ENCODE data around the gene HS3ST3B1.

HS3ST3B1 gene

DNA sequence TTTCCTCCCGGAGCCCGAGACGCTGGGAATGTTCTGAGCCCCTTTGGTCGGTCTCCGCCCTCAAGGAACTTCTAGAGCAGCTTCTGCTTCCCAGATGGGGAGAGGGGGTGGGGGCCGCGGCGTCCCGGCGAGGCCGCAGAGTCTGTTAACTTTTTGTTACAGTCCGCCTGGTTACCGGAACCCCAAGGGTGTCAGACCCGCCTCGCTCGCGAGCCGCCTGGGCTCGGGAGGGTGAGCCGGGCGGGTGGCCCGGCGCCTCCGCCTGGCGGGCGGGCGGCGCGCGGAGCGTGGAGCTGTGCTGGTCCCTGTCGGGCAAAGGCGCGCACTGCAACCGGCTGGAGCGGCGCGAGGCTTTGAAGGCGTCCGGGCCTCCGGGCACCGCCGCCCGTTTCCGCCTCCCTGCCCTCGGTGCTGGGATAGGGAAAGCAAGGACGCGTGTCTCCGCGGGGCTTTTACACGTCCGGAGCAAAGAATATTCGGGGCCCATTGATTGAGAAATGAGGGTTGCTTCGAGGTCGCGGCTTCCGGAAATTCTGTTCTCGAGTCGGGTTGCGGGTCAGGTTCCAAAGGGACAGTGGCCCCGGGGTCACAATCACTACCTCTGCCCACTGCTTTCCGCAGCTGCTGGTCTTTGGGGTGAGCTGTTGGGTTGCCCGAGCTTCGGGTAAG lies 1.7 kb downstream of the HS3ST3B1 start (continued):
- TF ChIP-seq, protein P1, sequence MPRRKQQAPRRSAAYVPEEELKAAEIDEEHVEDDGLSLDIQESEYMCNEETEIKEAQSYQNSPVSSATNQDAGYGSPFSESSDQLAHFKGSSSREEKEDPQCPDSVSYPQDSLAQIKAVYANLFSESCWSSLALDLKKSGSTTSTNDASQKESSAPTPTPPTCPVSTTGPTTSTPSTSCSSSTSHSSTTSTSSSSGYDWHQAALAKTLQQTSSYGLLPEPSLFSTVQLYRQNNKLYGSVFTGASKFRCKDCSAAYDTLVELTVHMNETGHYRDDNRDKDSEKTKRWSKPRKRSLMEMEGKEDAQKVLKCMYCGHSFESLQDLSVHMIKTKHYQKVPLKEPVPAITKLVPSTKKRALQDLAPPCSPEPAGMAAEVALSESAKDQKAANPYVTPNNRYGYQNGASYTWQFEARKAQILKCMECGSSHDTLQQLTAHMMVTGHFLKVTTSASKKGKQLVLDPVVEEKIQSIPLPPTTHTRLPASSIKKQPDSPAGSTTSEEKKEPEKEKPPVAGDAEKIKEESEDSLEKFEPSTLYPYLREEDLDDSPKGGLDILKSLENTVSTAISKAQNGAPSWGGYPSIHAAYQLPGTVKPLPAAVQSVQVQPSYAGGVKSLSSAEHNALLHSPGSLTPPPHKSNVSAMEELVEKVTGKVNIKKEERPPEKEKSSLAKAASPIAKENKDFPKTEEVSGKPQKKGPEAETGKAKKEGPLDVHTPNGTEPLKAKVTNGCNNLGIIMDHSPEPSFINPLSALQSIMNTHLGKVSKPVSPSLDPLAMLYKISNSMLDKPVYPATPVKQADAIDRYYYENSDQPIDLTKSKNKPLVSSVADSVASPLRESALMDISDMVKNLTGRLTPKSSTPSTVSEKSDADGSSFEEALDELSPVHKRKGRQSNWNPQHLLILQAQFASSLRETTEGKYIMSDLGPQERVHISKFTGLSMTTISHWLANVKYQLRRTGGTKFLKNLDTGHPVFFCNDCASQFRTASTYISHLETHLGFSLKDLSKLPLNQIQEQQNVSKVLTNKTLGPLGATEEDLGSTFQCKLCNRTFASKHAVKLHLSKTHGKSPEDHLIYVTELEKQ (tag by site-specific recombination; IDR thresholded peaks at IDR 0.05; ENCODE audit: borderline replicate concordance), result no peak
- TF ChIP-seq ZNF311 (tag by site-specific recombination; IDR thresholded peaks at IDR 0.05; ENCODE audit: borderline replicate concordance) (no peak), ZNF169 (tag by site-specific recombination; IDR thresholded peaks at IDR 0.05) (no peak), ZNF223 (tag by site-specific recombination; IDR thresholded peaks at IDR 0.05) (no peak), ZNF623 (tag by site-specific recombination; IDR thresholded peaks at IDR 0.05) (no peak), ZNF121 (tag by site-specific recombination; IDR thresholded peaks at IDR 0.05) (no peak), ZNF391 (tag by site-specific recombination; IDR thresholded peaks at IDR 0.05; ENCODE audit: borderline replicate concordance, low read depth) (no peak), ZNF214 (tag by site-specific recombination; IDR thresholded peaks at IDR 0.05; ENCODE audit: borderline replicate concordance) (no peak), YY2 (tag by site-specific recombination; IDR thresholded peaks at IDR 0.05) (no peak), ZNF221 (tag by site-specific recombination; IDR thresholded peaks at IDR 0.05; ENCODE audit: borderline replicate concordance) (no peak)
- TF ChIP-seq, protein P2, sequence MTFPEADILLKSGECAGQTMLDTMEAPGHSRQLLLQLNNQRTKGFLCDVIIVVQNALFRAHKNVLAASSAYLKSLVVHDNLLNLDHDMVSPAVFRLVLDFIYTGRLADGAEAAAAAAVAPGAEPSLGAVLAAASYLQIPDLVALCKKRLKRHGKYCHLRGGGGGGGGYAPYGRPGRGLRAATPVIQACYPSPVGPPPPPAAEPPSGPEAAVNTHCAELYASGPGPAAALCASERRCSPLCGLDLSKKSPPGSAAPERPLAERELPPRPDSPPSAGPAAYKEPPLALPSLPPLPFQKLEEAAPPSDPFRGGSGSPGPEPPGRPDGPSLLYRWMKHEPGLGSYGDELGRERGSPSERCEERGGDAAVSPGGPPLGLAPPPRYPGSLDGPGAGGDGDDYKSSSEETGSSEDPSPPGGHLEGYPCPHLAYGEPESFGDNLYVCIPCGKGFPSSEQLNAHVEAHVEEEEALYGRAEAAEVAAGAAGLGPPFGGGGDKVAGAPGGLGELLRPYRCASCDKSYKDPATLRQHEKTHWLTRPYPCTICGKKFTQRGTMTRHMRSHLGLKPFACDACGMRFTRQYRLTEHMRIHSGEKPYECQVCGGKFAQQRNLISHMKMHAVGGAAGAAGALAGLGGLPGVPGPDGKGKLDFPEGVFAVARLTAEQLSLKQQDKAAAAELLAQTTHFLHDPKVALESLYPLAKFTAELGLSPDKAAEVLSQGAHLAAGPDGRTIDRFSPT (tag by site-specific recombination; IDR thresholded peaks at IDR 0.05), result peak; percentile 57
- TF ChIP-seq, protein P3, sequence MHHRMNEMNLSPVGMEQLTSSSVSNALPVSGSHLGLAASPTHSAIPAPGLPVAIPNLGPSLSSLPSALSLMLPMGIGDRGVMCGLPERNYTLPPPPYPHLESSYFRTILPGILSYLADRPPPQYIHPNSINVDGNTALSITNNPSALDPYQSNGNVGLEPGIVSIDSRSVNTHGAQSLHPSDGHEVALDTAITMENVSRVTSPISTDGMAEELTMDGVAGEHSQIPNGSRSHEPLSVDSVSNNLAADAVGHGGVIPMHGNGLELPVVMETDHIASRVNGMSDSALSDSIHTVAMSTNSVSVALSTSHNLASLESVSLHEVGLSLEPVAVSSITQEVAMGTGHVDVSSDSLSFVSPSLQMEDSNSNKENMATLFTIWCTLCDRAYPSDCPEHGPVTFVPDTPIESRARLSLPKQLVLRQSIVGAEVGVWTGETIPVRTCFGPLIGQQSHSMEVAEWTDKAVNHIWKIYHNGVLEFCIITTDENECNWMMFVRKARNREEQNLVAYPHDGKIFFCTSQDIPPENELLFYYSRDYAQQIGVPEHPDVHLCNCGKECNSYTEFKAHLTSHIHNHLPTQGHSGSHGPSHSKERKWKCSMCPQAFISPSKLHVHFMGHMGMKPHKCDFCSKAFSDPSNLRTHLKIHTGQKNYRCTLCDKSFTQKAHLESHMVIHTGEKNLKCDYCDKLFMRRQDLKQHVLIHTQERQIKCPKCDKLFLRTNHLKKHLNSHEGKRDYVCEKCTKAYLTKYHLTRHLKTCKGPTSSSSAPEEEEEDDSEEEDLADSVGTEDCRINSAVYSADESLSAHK (tag by site-specific recombination; IDR thresholded peaks at IDR 0.05), result no peak
- TF ChIP-seq, protein P4, sequence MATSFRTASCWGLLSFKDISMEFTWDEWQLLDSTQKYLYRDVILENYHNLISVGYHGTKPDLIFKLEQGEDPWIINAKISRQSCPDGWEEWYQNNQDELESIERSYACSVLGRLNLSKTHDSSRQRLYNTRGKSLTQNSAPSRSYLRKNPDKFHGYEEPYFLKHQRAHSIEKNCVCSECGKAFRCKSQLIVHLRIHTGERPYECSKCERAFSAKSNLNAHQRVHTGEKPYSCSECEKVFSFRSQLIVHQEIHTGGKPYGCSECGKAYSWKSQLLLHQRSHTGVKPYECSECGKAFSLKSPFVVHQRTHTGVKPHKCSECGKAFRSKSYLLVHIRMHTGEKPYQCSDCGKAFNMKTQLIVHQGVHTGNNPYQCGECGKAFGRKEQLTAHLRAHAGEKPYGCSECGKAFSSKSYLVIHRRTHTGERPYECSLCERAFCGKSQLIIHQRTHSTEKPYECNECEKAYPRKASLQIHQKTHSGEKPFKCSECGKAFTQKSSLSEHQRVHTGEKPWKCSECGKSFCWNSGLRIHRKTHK (tag by site-specific recombination; IDR thresholded peaks at IDR 0.05), result no peak
- TF ChIP-seq, protein P5, sequence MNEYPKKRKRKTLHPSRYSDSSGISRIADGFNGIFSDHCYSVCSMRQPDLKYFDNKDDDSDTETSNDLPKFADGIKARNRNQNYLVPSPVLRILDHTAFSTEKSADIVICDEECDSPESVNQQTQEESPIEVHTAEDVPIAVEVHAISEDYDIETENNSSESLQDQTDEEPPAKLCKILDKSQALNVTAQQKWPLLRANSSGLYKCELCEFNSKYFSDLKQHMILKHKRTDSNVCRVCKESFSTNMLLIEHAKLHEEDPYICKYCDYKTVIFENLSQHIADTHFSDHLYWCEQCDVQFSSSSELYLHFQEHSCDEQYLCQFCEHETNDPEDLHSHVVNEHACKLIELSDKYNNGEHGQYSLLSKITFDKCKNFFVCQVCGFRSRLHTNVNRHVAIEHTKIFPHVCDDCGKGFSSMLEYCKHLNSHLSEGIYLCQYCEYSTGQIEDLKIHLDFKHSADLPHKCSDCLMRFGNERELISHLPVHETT (tag by site-specific recombination; IDR thresholded peaks at IDR 0.05), result no peak
